SU-DHL-6 (cell line): ENCODE measurements around the gene DAPK2.

Source experiments
- H2AFZ ChIP-seq: fragments of 200-600 bp; sonication (generic); 2 replicates; pipeline ENCODE4 v1.6.1; 2014; ENCODE audit warnings: low read depth, mild to moderate bottlenecking, moderate library complexity, mixed read lengths, antibody characterized with exemption, low read length; ENCODE audit not compliant: severe bottlenecking
- H3F3A ChIP-seq: fragments of 200-600 bp; shearing (Covaris generic); 2 replicates; pipeline ENCODE4 v1.6.0; 2016; ENCODE audit warnings: antibody characterized with exemption, mild to moderate bottlenecking; ENCODE audit not compliant: insufficient read depth
- H3K27ac ChIP-seq: fragments of 200-600 bp; sonication (generic); 2 replicates; pipeline ENCODE4 v1.5.1; 2016; ENCODE audit warnings: low read depth, mild to moderate bottlenecking, low read length, moderate library complexity, mixed read lengths
- H3K27me3 ChIP-seq: fragments of 200-600 bp; sonication (generic), shearing (Covaris generic); 2 replicates; pipeline ENCODE4 v1.6.0; 2014; ENCODE audit warnings: mild to moderate bottlenecking, low read length
- H3K36me3 ChIP-seq: fragments of 200-600 bp; sonication (generic); 2 replicates; pipeline ENCODE4 v1.6.1; 2014; ENCODE audit warnings: mild to moderate bottlenecking, low read length, mixed read lengths
- H3K4me2 ChIP-seq: fragments of 300-600, 200-600 bp; shearing (Covaris generic), sonication (generic); 2 replicates; pipeline ENCODE4 v1.6.0; 2014; ENCODE audit warnings: low read length, low read depth, mild to moderate bottlenecking; ENCODE audit not compliant: poor library complexity, severe bottlenecking
- H3K4me3 ChIP-seq: fragments of 200-600 bp; sonication (generic); 2 replicates; pipeline ENCODE4 v1.5.1; 2014; ENCODE audit warnings: antibody characterized with exemption, low read length, mild to moderate bottlenecking, mixed read lengths; ENCODE audit not compliant: insufficient read depth, poor library complexity, severe bottlenecking
- H3K79me2 ChIP-seq: fragments of 200-600 bp; sonication (generic); 2 replicates; pipeline ENCODE4 v1.6.1; 2014; ENCODE audit warnings: mild to moderate bottlenecking, low read length, moderate library complexity; ENCODE audit not compliant: insufficient read depth
- H3K9ac ChIP-seq: fragments of 200-600 bp; sonication (generic); 2 replicates; pipeline ENCODE4 v1.7.0; 2014; ENCODE audit warnings: mild to moderate bottlenecking, low read length
- H3K9me2 ChIP-seq: fragments of 200-600 bp; sonication (generic); replicated peaks from 2 replicates; pipeline ENCODE4 v1.6.1; 2014; ENCODE audit warnings: low read length; ENCODE audit not compliant: insufficient read depth
- H3K9me3 ChIP-seq: fragments of 200-600 bp; sonication (generic); 2 replicates; pipeline ENCODE4 v1.6.1; 2014; ENCODE audit warnings: low read length, mixed read lengths; ENCODE audit not compliant: insufficient read depth
- H4K20me1 ChIP-seq: fragments of 200-600 bp; sonication (generic); 2 replicates; pipeline ENCODE4 v1.6.1; 2014; ENCODE audit warnings: low read depth, mild to moderate bottlenecking, antibody characterized with exemption, low read length, moderate library complexity, mixed read lengths
- EZH2phosphoT487 ChIP-seq: fragments of 200-600 bp; sonication (generic), shearing (Covaris generic); conservative IDR thresholded peaks from 2 replicates; pipeline ENCODE4 v1.6.1; 2018; ENCODE audit warnings: mild to moderate bottlenecking, antibody characterized with exemption, low read length, moderate library complexity, mixed read lengths
- TF ChIP-seq, protein P1 (sequence below): fragments of 200-600 bp; sonication (generic); IDR thresholded peaks from one replicate; pipeline ENCODE4 v1.5.1; 2017; ENCODE audit warnings: antibody characterized with exemption, mild to moderate bottlenecking, low read length, moderate library complexity; ENCODE audit not compliant: insufficient read depth, poor library complexity, severe bottlenecking

DAPK2 gene

DNA sequence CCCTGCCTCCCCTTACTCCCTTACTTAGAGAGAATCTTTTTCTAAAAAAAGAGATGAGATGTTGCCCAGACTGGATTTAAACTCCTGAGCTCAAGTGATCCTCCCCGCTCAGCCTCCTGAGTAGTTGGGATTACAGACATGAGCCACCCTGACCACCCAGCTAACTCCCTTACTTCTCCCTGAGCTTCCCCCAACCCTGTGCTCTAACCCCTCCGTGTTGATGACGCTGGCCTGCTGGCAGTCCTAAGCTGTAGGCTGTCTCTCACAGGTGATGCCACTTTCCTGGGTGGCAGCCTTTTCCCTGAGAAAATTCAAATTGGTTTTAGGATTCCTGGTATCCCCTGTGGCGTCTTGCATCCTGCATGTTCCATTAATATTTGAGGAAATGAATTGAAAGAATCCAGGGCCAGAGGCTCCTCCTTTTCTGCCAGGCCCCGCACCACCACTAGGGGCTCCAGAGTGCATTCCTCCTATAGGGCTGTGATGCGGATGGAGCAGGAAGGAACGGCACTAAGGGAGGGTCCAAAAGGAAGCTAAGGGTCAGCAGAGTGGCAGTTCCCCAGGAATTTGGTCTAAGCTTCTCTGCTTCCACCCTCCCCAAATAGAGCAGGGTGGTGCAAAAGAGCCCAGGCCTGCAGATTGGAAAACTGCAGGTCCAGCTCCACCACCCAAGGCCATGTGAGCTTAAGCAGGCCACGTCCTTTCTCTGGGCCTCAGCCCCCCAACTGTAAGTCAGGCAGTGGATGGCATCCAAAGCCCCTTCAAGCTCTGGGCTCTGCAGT is 101.1 kb downstream of the DAPK2 start:
- Histone ChIP-seq H3K27me3 (no peaks in the 10 kb centered on the region), H3K9me3 (no peaks in the 10 kb centered on the region), H3K4me3 (no peak overlapping the region), H3F3A (no peaks in the 10 kb centered on the region), H3K27ac (no peak overlapping the region), H4K20me1 (no peaks in the 10 kb centered on the region), H3K79me2 (no peaks in the 10 kb centered on the region), H3K4me2 (no peak overlapping the region), H3K36me3 (no peaks in the 10 kb centered on the region), H3K9ac (no peak overlapping the region), H3K9me2 (no peaks in the 10 kb centered on the region), H2AFZ (peak overlapping the region; percentile 37)
- TF ChIP-seq, protein P1, sequence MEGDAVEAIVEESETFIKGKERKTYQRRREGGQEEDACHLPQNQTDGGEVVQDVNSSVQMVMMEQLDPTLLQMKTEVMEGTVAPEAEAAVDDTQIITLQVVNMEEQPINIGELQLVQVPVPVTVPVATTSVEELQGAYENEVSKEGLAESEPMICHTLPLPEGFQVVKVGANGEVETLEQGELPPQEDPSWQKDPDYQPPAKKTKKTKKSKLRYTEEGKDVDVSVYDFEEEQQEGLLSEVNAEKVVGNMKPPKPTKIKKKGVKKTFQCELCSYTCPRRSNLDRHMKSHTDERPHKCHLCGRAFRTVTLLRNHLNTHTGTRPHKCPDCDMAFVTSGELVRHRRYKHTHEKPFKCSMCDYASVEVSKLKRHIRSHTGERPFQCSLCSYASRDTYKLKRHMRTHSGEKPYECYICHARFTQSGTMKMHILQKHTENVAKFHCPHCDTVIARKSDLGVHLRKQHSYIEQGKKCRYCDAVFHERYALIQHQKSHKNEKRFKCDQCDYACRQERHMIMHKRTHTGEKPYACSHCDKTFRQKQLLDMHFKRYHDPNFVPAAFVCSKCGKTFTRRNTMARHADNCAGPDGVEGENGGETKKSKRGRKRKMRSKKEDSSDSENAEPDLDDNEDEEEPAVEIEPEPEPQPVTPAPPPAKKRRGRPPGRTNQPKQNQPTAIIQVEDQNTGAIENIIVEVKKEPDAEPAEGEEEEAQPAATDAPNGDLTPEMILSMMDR = peak; percentile 92
- no peak for TF ChIP-seq EZH2phosphoT487

DNA sequence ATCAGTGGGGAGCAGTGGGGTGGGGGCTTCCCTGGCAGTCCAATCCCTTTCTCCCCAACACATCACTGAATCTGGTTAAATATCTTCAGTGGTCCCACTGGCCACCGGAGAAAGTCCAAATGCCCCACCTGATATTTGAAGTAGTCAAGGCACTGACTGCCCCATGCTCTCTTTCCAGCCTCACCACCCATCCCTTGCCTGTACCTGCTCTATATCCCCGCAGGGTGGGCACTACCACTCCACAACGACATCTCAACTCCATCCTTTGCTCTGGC is 101.7 kb downstream of the DAPK2 start:
- Histone ChIP-seq H3K9ac (no peak overlapping the region), H3K4me3 (no peak overlapping the region), H3K9me3 (no peaks in the 10 kb centered on the region)

GRCh38 chr15:63943829-63944680 is 102.2 kb downstream of the DAPK2 start:
- Histone ChIP-seq H3K9me2 (no peaks in the 10 kb centered on the region), H3K27ac (no peak overlapping the region), H4K20me1 (no peaks in the 10 kb centered on the region), H3K79me2 (no peaks in the 10 kb centered on the region), H3K9me3 (no peaks in the 10 kb centered on the region), H3K27me3 (no peaks in the 10 kb centered on the region), H3K36me3 (no peaks in the 10 kb centered on the region), H3K4me2 (no peak overlapping the region), H3F3A (no peaks in the 10 kb centered on the region), H3K9ac (no peak overlapping the region), H3K4me3 (no peak overlapping the region), H2AFZ (no peak overlapping the region)
- no peak for TF ChIP-seq EZH2phosphoT487
- TF ChIP-seq, protein P1 = no peak

More for the DNA sequence above, 101.7 kb downstream of the DAPK2 start:
- Histone ChIP-seq H2AFZ (no peak overlapping the region), H3K4me2 (no peak overlapping the region), H3K9me2 (no peaks in the 10 kb centered on the region), H3K79me2 (no peaks in the 10 kb centered on the region), H3F3A (no peaks in the 10 kb centered on the region), H3K27me3 (no peaks in the 10 kb centered on the region), H3K27ac (no peak overlapping the region), H3K36me3 (no peaks in the 10 kb centered on the region), H4K20me1 (no peaks in the 10 kb centered on the region)
- TF ChIP-seq EZH2phosphoT487 = no peak
- TF ChIP-seq, protein P1 = no peak
